T-helper 2 cell treated with Interferon-gamma antibody and Interleukin-4, amounts not matched to agents 5 μg/mL and 100 μg/mL, for 36 hours (primary cell): ENCODE measurements around the gene OR6C75.
"Not testable (repeated sequence)": the region's sequence is repeated elsewhere in the genome, so short reads cannot be mapped to it uniquely, and the experiment has no call there.

Experiments
- DNase-seq: peaks from one replicate; pipeline ENCODE4 v3.0.0; 2021; ENCODE audit warnings: low spot score
- H3K27ac Mint-ChIP-seq: one replicate; pipeline ENCODE4 v1.8.0; 2021; ENCODE audit warnings: mild to moderate bottlenecking, mixed read lengths
- H3K27me3 Mint-ChIP-seq: one replicate; pipeline ENCODE4 v1.8.0; 2021; ENCODE audit warnings: low read depth, mixed read lengths
- H3K36me3 Mint-ChIP-seq: one replicate; pipeline ENCODE4 v1.8.0; 2021; ENCODE audit warnings: low read depth, mixed read lengths
- H3K4me1 Mint-ChIP-seq: one replicate; pipeline ENCODE4 v1.8.0; 2021; ENCODE audit warnings: low read depth, mixed read lengths
- H3K4me3 Mint-ChIP-seq: one replicate; pipeline ENCODE4 v1.8.0; 2022; ENCODE audit warnings: mild to moderate bottlenecking, moderate library complexity, mixed read lengths
- H3K9me3 Mint-ChIP-seq: one replicate; pipeline ENCODE4 v1.8.0; 2021; ENCODE audit warnings: mixed read lengths

The OR6C75 gene

GRCh38 chr12:55412138-55412537 lies 49.4 kb downstream of the OR6C75 start:
- not testable (repeated sequence) for H3K36me3 Mint-ChIP-seq, H3K9me3 Mint-ChIP-seq, H3K4me1 Mint-ChIP-seq, DNase-seq, H3K4me3 Mint-ChIP-seq, H3K27ac Mint-ChIP-seq
- peaks cover 24% of the 10 kb centered on the region for H3K27me3 Mint-ChIP-seq

GRCh38 chr12:55413498-55414388 lies 51.0 kb downstream of the OR6C75 start:
- H3K4me1 Mint-ChIP-seq, H3K4me3 Mint-ChIP-seq, H3K36me3 Mint-ChIP-seq, H3K9me3 Mint-ChIP-seq, DNase-seq, H3K27ac Mint-ChIP-seq: not testable (repeated sequence)
- H3K27me3 Mint-ChIP-seq = peaks cover 33% of the 10 kb centered on the region

- not testable (repeated sequence) for H3K4me3 Mint-ChIP-seq, H3K9me3 Mint-ChIP-seq, DNase-seq, H3K27ac Mint-ChIP-seq, H3K36me3 Mint-ChIP-seq, H3K4me1 Mint-ChIP-seq
- peaks cover 34% of the 10 kb centered on the region for H3K27me3 Mint-ChIP-seq
Observed at GRCh38 chr12:55414396-55414823, 51.6 kb downstream of the OR6C75 start.

- not testable (repeated sequence) for H3K4me3 Mint-ChIP-seq, H3K36me3 Mint-ChIP-seq, DNase-seq, H3K4me1 Mint-ChIP-seq, H3K9me3 Mint-ChIP-seq, H3K27ac Mint-ChIP-seq
- peaks cover 34% of the 10 kb centered on the region for H3K27me3 Mint-ChIP-seq
Observed at GRCh38 chr12:55414889-55415288, 52.1 kb downstream of the OR6C75 start.

- H3K27ac Mint-ChIP-seq = no peak overlapping the region
- H3K4me3 Mint-ChIP-seq = no peak overlapping the region
- H3K9me3 Mint-ChIP-seq = no peaks in the 10 kb centered on the region
- no peaks in the 10 kb centered on the region for H3K36me3 Mint-ChIP-seq
- no peaks in the 10 kb centered on the region for H3K4me1 Mint-ChIP-seq
- peaks cover 34% of the 10 kb centered on the region for H3K27me3 Mint-ChIP-seq
- DNase-seq = no peak
Observed at GRCh38 chr12:55416961-55417360, 54.2 kb downstream of the OR6C75 start.
